ENCODE measurements around the gene LAMA4. TPM values are rescaled to one million over a fixed set of nuclear protein-coding genes. Genes with fewer than 3 reads are reported as not detected.

Gene LAMA4
- total RNA-seq, 1 experiment from 2014 or later: not detected

GRCh38 chr6:112296694-112297093 is 42.3 kb upstream of the LAMA4 start:
- BruUV-seq (replicated peaks): no TSS peak
- CTCF ChIA-PET: no interaction called here
- H3K4me3 ChIP-seq (ENCODE audit: low read depth, low read length): no peak overlapping the region
- Mint-ChIP-seq H3K9me3 (ENCODE audit: unreplicated experiment) (no peaks in the 10 kb centered on the region), H3K27ac (ENCODE audit: unreplicated experiment) (no peak overlapping the region), H3K4me1 (ENCODE audit: low read depth, unreplicated experiment) (peaks cover 5% of the 10 kb centered on the region), H3K4me3 (ENCODE audit: unreplicated experiment) (no peak overlapping the region), H3K27me3 (ENCODE audit: insufficient read depth, unreplicated experiment) (peaks cover 17% of the 10 kb centered on the region), H3K36me3 (ENCODE audit: insufficient read depth, unreplicated experiment) (no peaks in the 10 kb centered on the region)
- H3K27me3 ChIP-seq (replicated peaks; ENCODE audit: control insufficient read depth, insufficient read depth, low read length): no peaks in the 10 kb centered on the region
- POLR2A ChIA-PET: no interaction called here
- DNase-seq: no peak
- TF ChIP-seq, protein P1, sequence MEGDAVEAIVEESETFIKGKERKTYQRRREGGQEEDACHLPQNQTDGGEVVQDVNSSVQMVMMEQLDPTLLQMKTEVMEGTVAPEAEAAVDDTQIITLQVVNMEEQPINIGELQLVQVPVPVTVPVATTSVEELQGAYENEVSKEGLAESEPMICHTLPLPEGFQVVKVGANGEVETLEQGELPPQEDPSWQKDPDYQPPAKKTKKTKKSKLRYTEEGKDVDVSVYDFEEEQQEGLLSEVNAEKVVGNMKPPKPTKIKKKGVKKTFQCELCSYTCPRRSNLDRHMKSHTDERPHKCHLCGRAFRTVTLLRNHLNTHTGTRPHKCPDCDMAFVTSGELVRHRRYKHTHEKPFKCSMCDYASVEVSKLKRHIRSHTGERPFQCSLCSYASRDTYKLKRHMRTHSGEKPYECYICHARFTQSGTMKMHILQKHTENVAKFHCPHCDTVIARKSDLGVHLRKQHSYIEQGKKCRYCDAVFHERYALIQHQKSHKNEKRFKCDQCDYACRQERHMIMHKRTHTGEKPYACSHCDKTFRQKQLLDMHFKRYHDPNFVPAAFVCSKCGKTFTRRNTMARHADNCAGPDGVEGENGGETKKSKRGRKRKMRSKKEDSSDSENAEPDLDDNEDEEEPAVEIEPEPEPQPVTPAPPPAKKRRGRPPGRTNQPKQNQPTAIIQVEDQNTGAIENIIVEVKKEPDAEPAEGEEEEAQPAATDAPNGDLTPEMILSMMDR (IDR thresholded peaks at IDR 0.05; ENCODE audit: insufficient read depth in 1 of 2, low read depth in 1 of 2, low read length in 1 of 2, severe bottlenecking in 1 of 2, unreplicated experiment in 1 of 2): no peak
- no peaks in the 10 kb centered on the region for H3K9me3 ChIP-seq
- intact Hi-C loops (cut with micrococcal nuclease; ENCODE audit: unreplicated experiment): no loop called here
- H3K36me3 ChIP-seq (ENCODE audit: control insufficient read depth, insufficient read depth, low read length): no peaks in the 10 kb centered on the region
- H3K4me1 ChIP-seq: no peaks in the 10 kb centered on the region

GRCh38 chr6:112296122-112296521 is 41.8 kb upstream of the LAMA4 start:
- H3K4me1 ChIP-seq: no peaks in the 10 kb centered on the region
- Mint-ChIP-seq H3K27me3 (ENCODE audit: insufficient read depth, unreplicated experiment) (peaks cover 17% of the 10 kb centered on the region), H3K4me1 (ENCODE audit: low read depth, unreplicated experiment) (peaks cover 9% of the 10 kb centered on the region), H3K27ac (ENCODE audit: unreplicated experiment) (no peak overlapping the region), H3K9me3 (ENCODE audit: unreplicated experiment) (no peaks in the 10 kb centered on the region), H3K36me3 (ENCODE audit: insufficient read depth, unreplicated experiment) (no peaks in the 10 kb centered on the region), H3K4me3 (ENCODE audit: unreplicated experiment) (no peak overlapping the region)
- no peaks in the 10 kb centered on the region for H3K9me3 ChIP-seq
- DNase-seq: peak; percentile 29 to 39
- no peaks in the 10 kb centered on the region for H3K36me3 ChIP-seq (ENCODE audit: control insufficient read depth, insufficient read depth, low read length)
- ChIA-PET CTCF (no interaction called here), POLR2A (no interaction called here)
- intact Hi-C loops (cut with micrococcal nuclease; ENCODE audit: unreplicated experiment): no loop called here
- BruUV-seq (replicated peaks): no TSS peak
- H3K27me3 ChIP-seq (replicated peaks; ENCODE audit: control insufficient read depth, insufficient read depth, low read length): no peaks in the 10 kb centered on the region
- TF ChIP-seq, protein P1 (IDR thresholded peaks at IDR 0.05; ENCODE audit: insufficient read depth in 1 of 2, low read depth in 1 of 2, low read length in 1 of 2, severe bottlenecking in 1 of 2, unreplicated experiment in 1 of 2): peak in 1 of 2 experiments; percentile 55
- H3K4me3 ChIP-seq (ENCODE audit: low read depth, low read length): no peak overlapping the region

- Mint-ChIP-seq H3K27me3 (ENCODE audit: insufficient read depth, unreplicated experiment) (peaks cover 8% of the 10 kb centered on the region), H3K9me3 (ENCODE audit: unreplicated experiment) (no peaks in the 10 kb centered on the region), H3K36me3 (ENCODE audit: insufficient read depth, unreplicated experiment) (no peaks in the 10 kb centered on the region), H3K27ac (ENCODE audit: unreplicated experiment) (no peak overlapping the region), H3K4me1 (ENCODE audit: low read depth, unreplicated experiment) (peaks cover 9% of the 10 kb centered on the region), H3K4me3 (ENCODE audit: unreplicated experiment) (no peak overlapping the region)
- ChIA-PET CTCF (no interaction called here), POLR2A (no interaction called here)
- H3K9me3 ChIP-seq: no peaks in the 10 kb centered on the region
- DNase-seq: no peak
- no peaks in the 10 kb centered on the region for H3K27me3 ChIP-seq (replicated peaks; ENCODE audit: control insufficient read depth, insufficient read depth, low read length)
- no peaks in the 10 kb centered on the region for H3K36me3 ChIP-seq (ENCODE audit: control insufficient read depth, insufficient read depth, low read length)
- BruUV-seq (replicated peaks): no TSS peak
- no peak overlapping the region for H3K4me3 ChIP-seq (ENCODE audit: low read depth, low read length)
- intact Hi-C loops (cut with micrococcal nuclease; ENCODE audit: unreplicated experiment): no loop called here
- TF ChIP-seq, protein P1 (IDR thresholded peaks at IDR 0.05; ENCODE audit: insufficient read depth in 1 of 2, low read depth in 1 of 2, low read length in 1 of 2, severe bottlenecking in 1 of 2, unreplicated experiment in 1 of 2): no peak
- H3K4me1 ChIP-seq: no peaks in the 10 kb centered on the region
Measured at GRCh38 chr6:112291161-112291762, 36.9 kb upstream of the LAMA4 start.

All from Caco-2 (cell line).